Adrenal gland (tissue), 12 donors: ENCODE measurements around the gene CAMK1D. TPM values are rescaled to one million over a fixed set of nuclear protein-coding genes. Genes with fewer than 3 reads are reported as not detected.

ENCODE experiments used
- DNase-seq, 7 donors: peaks; one replicate each; pipeline ENCODE4 v3.0.0-alpha.2; 2019 to 2020
- H3K27ac ChIP-seq, 5 donors: fragments of 200-600 bp; sonication (generic) in 4 of 5; 1 replicate in 3 of 5; 2 replicates in 2 of 5; pipeline versions ENCODE4 v1.5.1 to v1.8.0; 2016 to 2020; ENCODE audit warnings: mild to moderate bottlenecking in 1 of 5
- H3K27me3 ChIP-seq: fragments of 200-600 bp; 2 replicates; pipeline ENCODE4 v1.8.0; 2021
- H3K36me3 ChIP-seq, 2 donors: fragments of 200-600 bp; replicated peaks in 1 of 2; 1 replicate in 1 of 2; 2 replicates in 1 of 2; pipeline versions ENCODE4 v1.5.1 to v1.8.0; 2018 to 2022
- H3K4me1 ChIP-seq, 2 donors: fragments of 200-600 bp; replicated peaks in 1 of 2; 1 replicate in 1 of 2; 2 replicates in 1 of 2; pipeline versions ENCODE4 v1.5.1 to v1.8.0; 2018 to 2021
- H3K4me3 ChIP-seq, 4 donors: fragments of 200-600 bp; sonication (generic) in 3 of 4; one replicate each; pipeline ENCODE4 v1.5.1; 2016 to 2018
- H3K9me3 ChIP-seq, 3 donors: fragments of 200-600 bp; sonication (generic) in 1 of 3; replicated peaks in 1 of 3; 1 replicate in 2 of 3; 2 replicates in 1 of 3; pipeline versions ENCODE4 v1.5.1 to v1.8.0; 2016 to 2021
- POLR2A ChIP-seq, 2 donors: fragments of 450-650 bp; IDR thresholded peaks; one replicate each; pipeline ENCODE4 v1.6.1; 2017; ENCODE audit warnings: antibody characterized with exemption in 2 of 2, mild to moderate bottlenecking in 2 of 2, moderate library complexity in 1 of 2
- WGBS, 4 donors: extraction: QIAGEN DNeasy Blood & Tissue Kit in 2 of 4; methylation state at CpG; one replicate each; pipeline versions ENCODE4 v1.1.5 to v1.1.7; 2013 to 2017; 5-methylcytosine and 5-hydroxymethylcytosine counted together
- intact Hi-C, 2 donors: fragments of 100-400 bp; cut with DNase I; formaldehyde crosslinking; loops; one replicate each; pipeline versions ENCODE4 v1.14.1 to v1.15.0; 2022 to 2023
- polyA plus RNA-seq, 3 donors: library from polyadenylated mRNA; stranded (reverse); fragments of 200-250 nt in 2 of 3; fragments of 350-450 nt in 1 of 3; fragmentation: Illumina TruSeq in 1 of 3; extraction: RNeasy Lipid Tissue Mini Kit (QIAGEN cat#74804) in 1 of 3; gene quantifications; one replicate each; pipeline ENCODE4 v1.2.3, GENCODE V29; 2013 to 2014
- total RNA-seq, 9 donors: library from RNA; depleted of rRNA in 4 of 9; stranded (reverse); fragments of >200 nt in 4 of 9; fragments of 120-200 nt in 1 of 9; fragmentation: NEBNext Ultra II Directional in 1 of 9; extraction: Animal tissue kit (Norgen Biotek cat#: 25700) in 1 of 9; gene quantifications; one replicate each; pipeline versions ENCODE4 v1.1.0 to v1.2.4, GENCODE V29; 2013 to 2023
- TF ChIP-seq, protein P1 (sequence below), 6 experiments: fragments of 450-650 bp in 4 of 6; fragments of 200-600 bp in 2 of 6; sonication (generic) in 1 of 6; IDR thresholded peaks; 1 replicate in 5 of 6; 2 replicates in 1 of 6; pipeline versions ENCODE4 v1.5.1 to v1.8.0; 2016 to 2021; ENCODE audit warnings: antibody characterized with exemption in 6 of 6, mild to moderate bottlenecking in 2 of 6, moderate library complexity in 1 of 6
- donor health status: healthy with polysubstance abuse.
- donor health status: Bipolar disorder and iron deficiency.
- donor health status: DM: yes; HTN: yes; CAD: no.
- donor health status: DM: no; HTN: no; CAD: no.
- donor health status: DM: no; HTN: no; CAD: no.
- donor health status: DM: yes; HTN: yes; CAD: no.

The CAMK1D gene
- total and polyA plus RNA-seq, 12 donors, result 2.3 to 9.4 (median 6.5) TPM

DNA sequence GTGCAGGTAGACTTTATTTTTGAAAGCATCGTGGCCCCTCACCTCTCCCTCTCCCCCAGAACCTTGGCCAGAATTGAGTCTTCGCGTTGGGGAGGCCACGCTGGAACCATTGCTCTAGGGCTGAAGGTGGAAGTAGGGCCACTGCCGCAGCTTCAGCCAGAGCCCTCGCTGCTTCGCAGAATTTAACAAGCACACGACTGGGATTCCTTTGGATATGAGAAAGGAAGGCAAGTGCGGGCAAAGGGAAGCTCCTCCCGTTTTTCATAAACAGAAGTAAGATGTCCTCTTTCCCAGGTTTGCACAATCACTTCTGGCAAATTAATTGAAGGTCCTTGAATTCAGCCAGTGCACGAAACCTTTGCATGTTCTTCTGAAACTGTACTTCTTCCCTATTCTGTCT is 484.1 kb downstream of the CAMK1D start:
- Histone ChIP-seq H3K9me3 (no peaks in the 10 kb centered on the region), H3K27me3 (no peaks in the 10 kb centered on the region), H3K4me1 (no peaks in the 10 kb centered on the region), H3K36me3 (no peaks in the 10 kb centered on the region), H3K27ac (no peak overlapping the region), H3K4me3 (no peak overlapping the region)
- WGBS, 4 donors, result 84 to 92% (median 90%) methylated on average over 11 of the region's 11 CpGs
- DNase-seq, result no peak
- intact Hi-C loops, result no loop called here
- TF ChIP-seq, protein P1, sequence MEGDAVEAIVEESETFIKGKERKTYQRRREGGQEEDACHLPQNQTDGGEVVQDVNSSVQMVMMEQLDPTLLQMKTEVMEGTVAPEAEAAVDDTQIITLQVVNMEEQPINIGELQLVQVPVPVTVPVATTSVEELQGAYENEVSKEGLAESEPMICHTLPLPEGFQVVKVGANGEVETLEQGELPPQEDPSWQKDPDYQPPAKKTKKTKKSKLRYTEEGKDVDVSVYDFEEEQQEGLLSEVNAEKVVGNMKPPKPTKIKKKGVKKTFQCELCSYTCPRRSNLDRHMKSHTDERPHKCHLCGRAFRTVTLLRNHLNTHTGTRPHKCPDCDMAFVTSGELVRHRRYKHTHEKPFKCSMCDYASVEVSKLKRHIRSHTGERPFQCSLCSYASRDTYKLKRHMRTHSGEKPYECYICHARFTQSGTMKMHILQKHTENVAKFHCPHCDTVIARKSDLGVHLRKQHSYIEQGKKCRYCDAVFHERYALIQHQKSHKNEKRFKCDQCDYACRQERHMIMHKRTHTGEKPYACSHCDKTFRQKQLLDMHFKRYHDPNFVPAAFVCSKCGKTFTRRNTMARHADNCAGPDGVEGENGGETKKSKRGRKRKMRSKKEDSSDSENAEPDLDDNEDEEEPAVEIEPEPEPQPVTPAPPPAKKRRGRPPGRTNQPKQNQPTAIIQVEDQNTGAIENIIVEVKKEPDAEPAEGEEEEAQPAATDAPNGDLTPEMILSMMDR (IDR thresholded peaks at IDR 0.05), result no peak
- no peak for TF ChIP-seq POLR2A (IDR thresholded peaks at IDR 0.05)

DNA sequence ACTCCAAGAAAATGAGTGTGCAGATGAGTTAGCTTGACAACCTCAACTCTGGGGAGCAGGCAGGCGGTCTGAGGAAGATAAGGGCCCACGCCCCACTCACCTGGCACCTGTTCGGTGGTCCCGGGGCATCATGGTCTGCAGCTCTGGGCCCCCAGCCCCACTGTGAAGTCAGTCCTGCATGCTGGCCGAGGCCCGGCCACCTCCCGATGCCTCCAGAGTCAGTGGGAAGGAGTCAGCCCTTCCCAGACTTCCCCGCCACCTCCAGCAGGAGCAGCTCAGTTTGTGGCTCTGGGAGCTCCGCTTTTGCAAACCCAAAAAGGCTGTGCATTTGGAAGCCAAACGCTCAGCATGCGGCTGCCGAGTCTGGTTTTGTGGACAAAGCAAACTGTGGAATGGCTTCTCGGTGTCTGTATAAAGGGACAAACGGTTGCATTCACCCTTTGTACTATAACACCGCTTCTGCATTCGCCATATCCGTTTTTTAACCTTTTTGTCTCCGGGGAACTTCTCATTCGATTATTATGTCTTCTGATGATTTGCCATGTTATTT is 484.8 kb downstream of the CAMK1D start:
- Histone ChIP-seq H3K4me1 (no peaks in the 10 kb centered on the region), H3K27ac (no peak overlapping the region), H3K4me3 (no peak overlapping the region), H3K36me3 (no peaks in the 10 kb centered on the region), H3K9me3 (no peaks in the 10 kb centered on the region), H3K27me3 (no peaks in the 10 kb centered on the region)
- TF ChIP-seq POLR2A (IDR thresholded peaks at IDR 0.05), result no peak
- TF ChIP-seq, protein P1 (IDR thresholded peaks at IDR 0.05), result no peak
- DNase-seq, result no peak
- intact Hi-C loops, result no loop called here
- 81 to 90% (median 87%) methylated on average over 15 to 19 of the region's 19 CpGs for WGBS, 4 donors

DNA sequence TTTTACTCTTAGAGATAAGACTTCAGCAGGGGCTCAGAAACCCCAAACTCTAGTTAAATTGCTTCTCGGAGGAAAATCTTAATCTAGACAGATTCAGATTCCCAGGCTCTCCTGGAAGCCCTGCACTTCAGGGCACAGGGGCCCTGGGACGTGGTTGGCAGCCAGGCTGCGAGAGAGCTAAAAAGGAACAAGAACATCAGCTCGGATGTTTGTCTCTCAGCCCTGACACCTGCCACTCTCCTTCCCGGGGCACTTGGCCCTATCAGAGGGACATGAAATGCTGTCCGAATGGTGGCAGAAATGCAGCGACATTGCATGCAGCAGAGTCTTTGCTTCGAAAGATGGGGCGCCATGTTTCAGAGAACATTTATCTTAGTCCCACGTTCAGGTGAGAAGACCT is 485.4 kb downstream of the CAMK1D start:
- Histone ChIP-seq H3K9me3 (no peaks in the 10 kb centered on the region), H3K4me3 (no peak overlapping the region), H3K27me3 (no peaks in the 10 kb centered on the region), H3K27ac (no peak overlapping the region), H3K4me1 (peaks cover 0 to 1% of the 10 kb centered on the region in 2 donors), H3K36me3 (no peaks in the 10 kb centered on the region)
- 65 to 82% (median 77%) methylated on average over 10 of the region's 10 CpGs for WGBS, 4 donors
- intact Hi-C loops, result no loop called here
- TF ChIP-seq, protein P1 (IDR thresholded peaks at IDR 0.05), result no peak
- TF ChIP-seq POLR2A (IDR thresholded peaks at IDR 0.05), result no peak
- DNase-seq, result no peak

DNA sequence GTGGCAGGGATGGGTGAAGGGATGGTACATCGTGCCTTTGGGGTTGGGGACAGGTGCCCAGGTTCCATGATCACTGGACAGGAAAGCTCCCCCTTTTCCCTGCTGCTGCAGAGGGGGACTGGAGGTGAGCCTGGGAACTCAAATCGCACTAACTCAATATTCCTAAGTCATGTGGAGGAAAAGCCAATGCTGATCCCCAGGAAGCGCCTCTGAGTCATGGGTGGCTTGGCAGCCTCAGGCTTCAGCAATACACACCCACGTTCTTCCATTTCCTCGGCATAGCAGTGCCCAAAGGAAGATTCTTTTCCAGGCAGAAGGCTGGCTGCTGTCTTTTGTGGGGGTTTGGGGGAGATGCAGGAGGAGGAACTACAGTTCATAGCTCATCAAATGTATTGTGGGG is 486.4 kb downstream of the CAMK1D start:
- Histone ChIP-seq H3K36me3 (no peaks in the 10 kb centered on the region), H3K4me3 (no peak overlapping the region), H3K9me3 (no peaks in the 10 kb centered on the region), H3K27me3 (no peaks in the 10 kb centered on the region), H3K4me1 (peaks cover 0 to 11% of the 10 kb centered on the region in 2 donors), H3K27ac (no peak overlapping the region)
- 60 to 81% (median 74%) methylated on average over 5 of the region's 5 CpGs for WGBS, 4 donors
- TF ChIP-seq, protein P1 (IDR thresholded peaks at IDR 0.05), result no peak
- TF ChIP-seq POLR2A (IDR thresholded peaks at IDR 0.05), result no peak
- DNase-seq, result no peak
- intact Hi-C loops, result no loop called here
